ENCODE measurements around the gene TSPAN9. TPM values are rescaled to one million over a fixed set of nuclear protein-coding genes. Genes with fewer than 3 reads are reported as not detected.

TSPAN9 gene
- total RNA-seq, 1 donor from 2014 or later = 109 TPM

GRCh38 chr12:3200814-3201233 lies 123.6 kb downstream of the TSPAN9 start:
- Histone ChIP-seq H3K4me1 (peaks cover 6 to 30% of the 10 kb centered on the region in 2 donors), H3K27ac (peak overlapping the region in 1 of 2 donors; percentile 52), H3K27me3 (no peaks in the 10 kb centered on the region), H3K4me3 (peak overlapping the region; percentile 52 to 77), H3K36me3 (no peaks in the 10 kb centered on the region), H3K9me3 (no peaks in the 10 kb centered on the region)
- peak in 1 of 3 experiments; percentile 10 for TF ChIP-seq CTCF (IDR thresholded peaks at IDR 0.05)
- DNase-seq (ENCODE audit: low spot score in 2 of 2) = no peak
- intact Hi-C loops (cut with DNase I) = no loop called here

GRCh38 chr12:3201339-3202051 lies 124.3 kb downstream of the TSPAN9 start:
- intact Hi-C loops (cut with DNase I) = loop anchor here (2.0 kb wide), 2 partner anchors 51 to 127 kb away; no protein-coding TSS in a partner anchor
- no peak for TF ChIP-seq CTCF (IDR thresholded peaks at IDR 0.05)
- Histone ChIP-seq H3K27ac (no peak overlapping the region), H3K27me3 (no peaks in the 10 kb centered on the region), H3K4me1 (peaks cover 6 to 36% of the 10 kb centered on the region in 2 donors), H3K36me3 (no peaks in the 10 kb centered on the region), H3K9me3 (no peaks in the 10 kb centered on the region), H3K4me3 (peak overlapping the region; percentile 52 to 77)
- DNase-seq (ENCODE audit: low spot score in 2 of 2) = no peak

GRCh38 chr12:3202096-3202495 lies 124.9 kb downstream of the TSPAN9 start:
- H3K27me3 ChIP-seq = no peaks in the 10 kb centered on the region
- intact Hi-C loops (cut with DNase I) = loop anchor here (2.0 kb wide), 2 partner anchors 51 to 127 kb away; no protein-coding TSS in a partner anchor
- H3K4me1 ChIP-seq = peaks cover 6 to 36% of the 10 kb centered on the region in 2 donors

GRCh38 chr12:3202734-3203446 lies 125.7 kb downstream of the TSPAN9 start:
- Histone ChIP-seq H3K4me1 (peaks cover 6 to 36% of the 10 kb centered on the region in 2 donors), H3K4me3 (no peak overlapping the region), H3K27ac (no peak overlapping the region), H3K36me3 (no peaks in the 10 kb centered on the region), H3K9me3 (no peaks in the 10 kb centered on the region), H3K27me3 (no peaks in the 10 kb centered on the region)
- intact Hi-C loops (cut with DNase I) = loop anchor here (1.0 to 2.0 kb wide), 3 partner anchors 52 to 128 kb away; no protein-coding TSS in a partner anchor
- DNase-seq (ENCODE audit: low spot score in 2 of 2) = peak in 1 of 2 donors; percentile 76
- peak; percentile 79 to 94 (median 94) for TF ChIP-seq CTCF (IDR thresholded peaks at IDR 0.05)

More at GRCh38 chr12:3202096-3202495, 124.9 kb downstream of the TSPAN9 start:
- no peak for DNase-seq (ENCODE audit: low spot score in 2 of 2)
- peak in 1 of 3 experiments; percentile 21 for TF ChIP-seq CTCF (IDR thresholded peaks at IDR 0.05)
- no peaks in the 10 kb centered on the region for H3K9me3 ChIP-seq
- H3K36me3 ChIP-seq = no peaks in the 10 kb centered on the region
- H3K4me3 ChIP-seq = peak overlapping the region in 1 of 2 donors; percentile 77
- no peak overlapping the region for H3K27ac ChIP-seq

- intact Hi-C loops (cut with DNase I) = loop anchor here (1.0 to 2.0 kb wide), 3 partner anchors 53 to 129 kb away; no protein-coding TSS in a partner anchor
Observed at GRCh38 chr12:3203713-3204112, 126.5 kb downstream of the TSPAN9 start.

More at GRCh38 chr12:3203713-3204112, 126.5 kb downstream of the TSPAN9 start:
- Histone ChIP-seq H3K36me3 (no peaks in the 10 kb centered on the region), H3K27ac (no peak overlapping the region), H3K9me3 (no peaks in the 10 kb centered on the region), H3K4me1 (peaks cover 6 to 36% of the 10 kb centered on the region in 2 donors), H3K27me3 (no peaks in the 10 kb centered on the region), H3K4me3 (no peak overlapping the region)
- DNase-seq (ENCODE audit: low spot score in 2 of 2) = no peak
- TF ChIP-seq CTCF (IDR thresholded peaks at IDR 0.05) = no peak

Data from ascending aorta (tissue), 2 donors.